ENCODE measurements around the gene FAH.

DNA sequence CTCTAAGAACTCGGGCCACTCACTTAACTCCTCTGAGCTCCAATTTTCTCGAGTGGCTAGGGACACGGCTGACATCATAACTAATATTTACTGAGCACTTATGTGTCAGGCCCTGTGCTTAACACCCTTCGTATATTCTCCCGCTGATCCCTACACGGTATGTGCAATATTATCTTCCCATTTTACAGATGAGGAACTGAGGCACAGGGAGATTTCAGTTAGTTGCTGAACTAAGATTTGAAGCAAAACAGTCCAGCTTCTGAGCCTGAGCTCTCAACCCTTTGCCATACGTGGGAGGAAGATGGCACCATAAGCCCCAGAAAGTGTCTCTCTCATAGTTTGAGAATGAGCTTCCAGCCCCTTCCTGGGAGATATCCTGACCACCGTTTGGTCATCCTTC, 19.6 kb downstream of the FAH start:
- TF ChIP-seq EZH2 (IDR thresholded peaks at IDR 0.05; ENCODE audit: insufficient read depth, poor library complexity, severe bottlenecking) (no peak), EZH2phosphoT487 (IDR thresholded peaks at IDR 0.05; ENCODE audit: insufficient read depth, low read depth) (no peak)
